Spleen (tissue), 11 donors: ENCODE data around the gene RGS21. TPM values are rescaled to one million over a fixed set of nuclear protein-coding genes. Genes with fewer than 3 reads are reported as not detected.

Source experiments
- DNase-seq: peaks from one replicate; pipeline ENCODE4 v3.0.0-alpha.2; 2020
- H3K27ac ChIP-seq, 8 donors: fragments of 200-600 bp; sonication (generic) in 7 of 8; 1 replicate in 4 of 8; 2 replicates in 4 of 8; pipeline versions ENCODE4 v1.5.0 to v1.8.0; 2016 to 2021; ENCODE audit warnings: inconsistent platforms in 4 of 8, mild to moderate bottlenecking in 4 of 8, moderate library complexity in 1 of 8
- H3K27me3 ChIP-seq, 7 donors: fragments of 200-600 bp; sonication (generic) in 6 of 7; replicated peaks in 1 of 7; 1 replicate in 4 of 7; 2 replicates in 3 of 7; pipeline versions ENCODE4 v1.5.0 to v1.8.0; 2016 to 2021; ENCODE audit warnings: inconsistent platforms in 3 of 7, mild to moderate bottlenecking in 1 of 7
- H3K36me3 ChIP-seq, 6 donors: fragments of 200-600 bp; sonication (generic) in 5 of 6; 1 replicate in 4 of 6; 2 replicates in 2 of 6; pipeline versions ENCODE4 v1.5.0 to v1.8.0; 2016 to 2021; ENCODE audit warnings: inconsistent platforms in 2 of 6
- H3K4me1 ChIP-seq, 6 donors: fragments of 200-600 bp; sonication (generic) in 5 of 6; 1 replicate in 3 of 6; 2 replicates in 3 of 6; pipeline versions ENCODE4 v1.5.0 to v1.8.0; 2016 to 2021; ENCODE audit warnings: inconsistent platforms in 3 of 6
- H3K4me3 ChIP-seq, 8 donors: fragments of 200-600 bp; sonication (generic) in 7 of 8; 1 replicate in 4 of 8; 2 replicates in 4 of 8; pipeline versions ENCODE4 v1.5.0 to v1.8.0; 2016 to 2021; ENCODE audit warnings: inconsistent platforms in 4 of 8, mild to moderate bottlenecking in 4 of 8, moderate library complexity in 2 of 8
- H3K9me3 ChIP-seq, 8 donors: fragments of 200-600 bp; sonication (generic) in 7 of 8; 1 replicate in 4 of 8; 2 replicates in 4 of 8; pipeline versions ENCODE4 v1.5.0 to v1.8.0; 2016 to 2021; ENCODE audit warnings: inconsistent platforms in 4 of 8
- CTCF ChIP-seq, 11 experiments: fragments of 200-600 bp in 7 of 11; fragments of 450-650 bp in 4 of 11; sonication (generic) in 4 of 11; IDR thresholded peaks in 8 of 11; conservative IDR thresholded peaks in 3 of 11; 1 replicate in 7 of 11; 2 replicates in 4 of 11; pipeline versions ENCODE4 v1.4.0 to v1.8.0; 2016 to 2021; ENCODE audit warnings: antibody characterized with exemption in 11 of 11, inconsistent platforms in 4 of 11, mild to moderate bottlenecking in 1 of 11
- POLR2A ChIP-seq, 3 donors: fragments of 450-650 bp; IDR thresholded peaks; one replicate each; pipeline ENCODE4 v1.5.1; 2017; ENCODE audit warnings: antibody characterized with exemption in 3 of 3, mild to moderate bottlenecking in 1 of 3
- POLR2AphosphoS5 ChIP-seq, 3 donors: sonication (generic); formaldehyde crosslinking; IDR thresholded peaks; one replicate each; pipeline ENCODE4 v1.5.1; 2017; ENCODE audit warnings: antibody characterized with exemption in 3 of 3
- WGBS, 5 donors: extraction: QIAGEN DNeasy Blood & Tissue Kit in 3 of 5; methylation state at CpG; one replicate each; pipeline versions ENCODE4 v1.1.5 to v1.1.7; 2013 to 2018; 5-methylcytosine and 5-hydroxymethylcytosine counted together
- intact Hi-C: fragments of 100-400 bp; cut with DNase I; formaldehyde crosslinking; loops from one replicate; pipeline ENCODE4 v1.15.0; 2023; ENCODE audit warnings: low total_unique reads
- polyA plus RNA-seq, 3 donors: library from polyadenylated mRNA; stranded (reverse); fragments of 200-250 nt; gene quantifications; one replicate each; pipeline ENCODE4 v1.2.1, GENCODE V29; 2013
- total RNA-seq, 7 donors: library from RNA; depleted of rRNA in 3 of 7; stranded (reverse); fragments of >200 nt in 3 of 7; fragmentation: NEBNext Ultra II Directional in 4 of 7; extraction: Animal tissue kit (Norgen Biotek cat#: 25700) in 4 of 7; gene quantifications; one replicate each; pipeline versions ENCODE4 v1.1.0 to v1.2.1, GENCODE V29; 2016 to 2021
- donor health status: healthy with polysubstance abuse.
- donor health status: DM: no; HTN: no; CAD: no; lungs with moderate emphysema.
- donor health status: DM: no; HTN: no; CAD: no.
- donor health status: Bipolar disorder and iron deficiency.
- donor health status: healthy.
- donor health status: DM: no; HTN: no; CAD: no.
- donor health status: DM: yes; HTN: yes; CAD: no.

RGS21 gene
- total and polyA plus RNA-seq, 10 donors: not detected

DNA sequence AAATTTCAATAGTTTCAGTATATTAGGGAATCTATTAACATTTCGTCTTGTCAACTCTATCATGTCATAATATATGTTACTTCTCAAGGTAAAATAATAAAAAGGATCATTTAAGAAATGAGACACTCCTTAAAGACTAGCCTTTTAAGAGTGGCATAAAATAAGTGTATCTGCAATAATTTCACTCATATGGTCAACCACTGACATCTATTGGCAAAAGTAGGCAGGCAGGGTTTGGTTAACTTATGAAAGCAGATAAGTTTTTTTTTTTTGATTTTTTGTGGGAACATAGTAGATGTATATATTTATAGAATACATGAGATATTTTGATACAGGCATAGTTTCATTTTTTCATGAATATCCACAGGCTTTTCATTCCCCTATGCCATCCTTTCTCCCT lies 5.5 kb upstream of the RGS21 start:
- intact Hi-C loops: loop anchor here (10.0 kb wide), 1 partner anchor 316 kb away; no protein-coding TSS in a partner anchor
- DNase-seq: no peak
- H3K9me3 ChIP-seq: peaks cover 0 to 33% (median 25%) of the 10 kb centered on the region in 8 donors
- no peaks in the 10 kb centered on the region for H3K27me3 ChIP-seq
- H3K4me3 ChIP-seq: no peak overlapping the region
- 45 to 67% (median 57%) methylated on average over 1 of the region's 1 CpG for WGBS, 5 donors
- no peaks in the 10 kb centered on the region for H3K36me3 ChIP-seq
- H3K27ac ChIP-seq: no peak overlapping the region
- no peak for TF ChIP-seq POLR2AphosphoS5 (IDR thresholded peaks at IDR 0.05)
- peak in 6 of 11 experiments; percentile 19 to 39 (median 28) for TF ChIP-seq CTCF (IDR thresholded peaks at IDR 0.05 in 8 of 11, conservative IDR thresholded peaks at IDR 0.05 in 3 of 11)
- no peak for TF ChIP-seq POLR2A (IDR thresholded peaks at IDR 0.05)
- H3K4me1 ChIP-seq: no peaks in the 10 kb centered on the region

- no peaks in the 10 kb centered on the region for H3K4me1 ChIP-seq
- DNase-seq: no peak
Measured at GRCh38 chr1:192327997-192328396, 11.2 kb downstream of the RGS21 start.

GRCh38 chr1:192342842-192343241 lies 26.1 kb downstream of the RGS21 start:
- peaks cover 0 to 6% (median 0%) of the 10 kb centered on the region in 8 donors for H3K9me3 ChIP-seq
- H3K27me3 ChIP-seq: no peaks in the 10 kb centered on the region
- TF ChIP-seq POLR2A (IDR thresholded peaks at IDR 0.05) (no peak), POLR2AphosphoS5 (IDR thresholded peaks at IDR 0.05) (no peak), CTCF (IDR thresholded peaks at IDR 0.05 in 8 of 11, conservative IDR thresholded peaks at IDR 0.05 in 3 of 11) (no peak)
- no peaks in the 10 kb centered on the region for H3K36me3 ChIP-seq
- no peak overlapping the region for H3K4me3 ChIP-seq
- H3K27ac ChIP-seq: no peak overlapping the region
- intact Hi-C loops: no loop called here
- no peaks in the 10 kb centered on the region for H3K4me1 ChIP-seq
- 52 to 76% (median 74%) methylated on average over 6 of the region's 6 CpGs for WGBS, 5 donors
- DNase-seq: no peak

More at GRCh38 chr1:192327997-192328396, 11.2 kb downstream of the RGS21 start:
- no peaks in the 10 kb centered on the region for H3K9me3 ChIP-seq
- intact Hi-C loops: no loop called here
- no peaks in the 10 kb centered on the region for H3K27me3 ChIP-seq
- H3K4me3 ChIP-seq: no peak overlapping the region
- TF ChIP-seq CTCF (IDR thresholded peaks at IDR 0.05 in 8 of 11, conservative IDR thresholded peaks at IDR 0.05 in 3 of 11) (no peak), POLR2A (IDR thresholded peaks at IDR 0.05) (no peak), POLR2AphosphoS5 (IDR thresholded peaks at IDR 0.05) (no peak)
- no peak overlapping the region for H3K27ac ChIP-seq
- H3K36me3 ChIP-seq: no peaks in the 10 kb centered on the region
- WGBS, 5 donors: 92 to 96% (median 95%) methylated on average over 6 of the region's 6 CpGs

DNA sequence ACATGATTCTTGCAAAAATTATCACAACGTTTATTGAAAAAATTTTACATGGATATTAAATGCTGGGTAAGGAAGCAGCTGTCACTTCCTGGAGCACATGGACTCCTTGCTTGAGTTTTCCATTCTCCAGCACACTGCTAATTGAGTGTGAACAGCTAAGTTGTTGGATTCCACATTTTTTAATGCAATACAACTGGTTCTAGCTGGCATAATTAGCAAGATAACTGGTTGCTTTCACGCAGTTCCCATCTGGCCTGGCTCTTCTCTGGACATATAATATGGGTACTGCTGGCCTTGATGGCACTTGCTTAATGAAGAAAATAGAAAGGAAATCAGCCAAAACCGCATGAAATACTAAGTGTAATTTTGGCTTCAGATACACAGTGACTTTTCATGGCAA lies 26.6 kb downstream of the RGS21 start:
- peaks cover 0 to 6% (median 0%) of the 10 kb centered on the region in 8 donors for H3K9me3 ChIP-seq
- TF ChIP-seq CTCF (IDR thresholded peaks at IDR 0.05 in 8 of 11, conservative IDR thresholded peaks at IDR 0.05 in 3 of 11) (no peak), POLR2A (IDR thresholded peaks at IDR 0.05) (no peak), POLR2AphosphoS5 (IDR thresholded peaks at IDR 0.05) (no peak)
- intact Hi-C loops: no loop called here
- no peak for DNase-seq
- no peaks in the 10 kb centered on the region for H3K4me1 ChIP-seq
- no peaks in the 10 kb centered on the region for H3K27me3 ChIP-seq
- no peak overlapping the region for H3K4me3 ChIP-seq
- no peaks in the 10 kb centered on the region for H3K36me3 ChIP-seq
- WGBS, 5 donors: 62 to 77% (median 68%) methylated on average over 3 of the region's 3 CpGs
- H3K27ac ChIP-seq: no peak overlapping the region
